ENCODE results near the gene PGLYRP4.

PGLYRP4 gene

DNA sequence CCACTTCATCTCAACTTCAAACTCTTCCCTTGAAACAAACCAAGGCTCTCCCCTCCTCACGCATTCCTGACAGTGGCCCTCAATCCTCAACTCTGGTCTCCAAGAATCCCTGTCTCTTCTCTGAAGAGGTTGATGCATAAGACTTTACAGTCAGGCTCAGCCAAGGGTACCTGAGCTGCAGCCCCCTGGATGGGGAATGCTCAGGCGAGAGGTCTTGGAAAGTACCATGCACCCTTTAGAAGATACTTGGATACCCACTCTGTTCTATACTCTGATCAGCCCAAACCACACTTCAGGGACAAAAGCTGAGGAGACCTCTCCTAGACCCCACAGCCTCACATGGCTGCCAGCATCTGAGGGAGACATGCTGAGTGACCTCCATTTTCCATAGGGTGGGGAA, 35.4 kb downstream of the PGLYRP4 start:
- no peaks in the 10 kb centered on the region for H3K36me3 ChIP-seq
- peaks cover 76% of the 10 kb centered on the region for H3K27me3 ChIP-seq (ENCODE audit: insufficient read depth, low read depth, severe bottlenecking)
- H3K27ac ChIP-seq = no peak overlapping the region
- DNase-seq = no peak
- TF ChIP-seq, protein P1, sequence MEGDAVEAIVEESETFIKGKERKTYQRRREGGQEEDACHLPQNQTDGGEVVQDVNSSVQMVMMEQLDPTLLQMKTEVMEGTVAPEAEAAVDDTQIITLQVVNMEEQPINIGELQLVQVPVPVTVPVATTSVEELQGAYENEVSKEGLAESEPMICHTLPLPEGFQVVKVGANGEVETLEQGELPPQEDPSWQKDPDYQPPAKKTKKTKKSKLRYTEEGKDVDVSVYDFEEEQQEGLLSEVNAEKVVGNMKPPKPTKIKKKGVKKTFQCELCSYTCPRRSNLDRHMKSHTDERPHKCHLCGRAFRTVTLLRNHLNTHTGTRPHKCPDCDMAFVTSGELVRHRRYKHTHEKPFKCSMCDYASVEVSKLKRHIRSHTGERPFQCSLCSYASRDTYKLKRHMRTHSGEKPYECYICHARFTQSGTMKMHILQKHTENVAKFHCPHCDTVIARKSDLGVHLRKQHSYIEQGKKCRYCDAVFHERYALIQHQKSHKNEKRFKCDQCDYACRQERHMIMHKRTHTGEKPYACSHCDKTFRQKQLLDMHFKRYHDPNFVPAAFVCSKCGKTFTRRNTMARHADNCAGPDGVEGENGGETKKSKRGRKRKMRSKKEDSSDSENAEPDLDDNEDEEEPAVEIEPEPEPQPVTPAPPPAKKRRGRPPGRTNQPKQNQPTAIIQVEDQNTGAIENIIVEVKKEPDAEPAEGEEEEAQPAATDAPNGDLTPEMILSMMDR (IDR thresholded peaks at IDR 0.05; ENCODE audit: low read depth, low read length) = no peak
- no peak overlapping the region for H3K4me3 ChIP-seq (ENCODE audit: low read depth, low read length)
- peaks cover 14% of the 10 kb centered on the region for H3K9me3 ChIP-seq (ENCODE audit: severe bottlenecking)

DNA sequence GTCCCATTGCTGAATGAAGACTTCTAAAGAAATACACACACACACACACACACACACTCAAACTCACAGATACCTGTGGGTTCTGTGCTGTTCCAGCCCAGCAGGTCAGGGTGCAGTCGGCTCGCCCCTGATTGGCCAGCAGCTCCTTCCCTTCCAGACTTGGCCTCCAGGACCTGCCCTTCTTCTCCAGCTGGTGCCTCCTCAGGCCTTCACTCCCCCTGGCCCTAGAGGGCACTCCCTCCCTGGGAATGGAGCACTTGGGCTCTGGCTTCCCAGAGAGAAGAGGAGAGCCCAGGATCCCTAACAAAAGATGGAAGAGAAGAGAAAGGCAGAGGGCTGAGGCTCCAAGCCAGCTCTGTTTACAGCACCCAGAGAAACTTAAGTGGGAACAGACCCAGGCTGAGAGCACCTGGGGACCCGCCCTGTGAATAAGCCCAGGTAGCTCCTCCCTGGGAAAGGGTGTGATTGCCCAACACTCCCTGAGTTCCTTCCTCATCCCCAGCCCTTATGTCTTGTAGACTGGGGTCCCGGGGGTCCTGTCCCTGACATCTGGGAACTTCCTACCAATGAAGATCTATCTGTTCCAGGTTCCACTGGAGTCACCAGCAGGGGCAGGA, 36.0 kb downstream of the PGLYRP4 start, which contains the start of gene PGLYRP3:
Gene PGLYRP3, minus strand, starts transcription at position 383 of the 617 bp plus-strand sequence. CDS start 2,287 bp downstream, outside the sequence.
- no peak for DNase-seq
- Histone ChIP-seq H3K4me3 (ENCODE audit: low read depth, low read length) (no peak within 1 kb of the TSS), H3K9me3 (ENCODE audit: severe bottlenecking) (peaks cover 11% of the 10 kb centered on the region), H3K27me3 (ENCODE audit: insufficient read depth, low read depth, severe bottlenecking) (peaks cover 76% of the 10 kb centered on the region), H3K27ac (no peak within 1 kb of the TSS), H3K36me3 (no peaks in the 10 kb centered on the region)
- TF ChIP-seq, protein P1 (IDR thresholded peaks at IDR 0.05; ENCODE audit: low read depth, low read length) = peak; percentile 31; the same call in 1 of the 2 replicates

DNA sequence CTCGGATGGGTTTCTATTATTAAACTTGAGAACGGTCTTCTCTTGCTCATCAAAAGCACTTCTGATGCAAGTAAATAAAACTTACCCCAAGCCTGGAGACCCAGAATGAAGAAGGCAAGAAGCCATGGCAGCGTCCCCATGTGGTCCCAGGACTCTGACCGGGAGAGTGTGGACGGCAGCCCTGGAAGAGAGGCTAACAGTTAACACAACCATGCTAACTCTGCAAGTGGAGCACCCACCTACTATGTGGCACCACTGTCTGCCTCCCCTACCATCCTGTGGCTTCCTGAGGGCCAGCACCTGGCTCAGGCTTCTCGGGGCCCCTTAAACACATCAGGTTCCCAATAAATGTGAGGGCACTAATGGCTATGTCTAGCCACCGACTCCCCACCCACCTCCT, 38.1 kb downstream of the PGLYRP4 start:
- Histone ChIP-seq H3K36me3 (no peaks in the 10 kb centered on the region), H3K4me3 (ENCODE audit: low read depth, low read length) (no peak overlapping the region), H3K9me3 (ENCODE audit: severe bottlenecking) (peaks cover 7% of the 10 kb centered on the region), H3K27me3 (ENCODE audit: insufficient read depth, low read depth, severe bottlenecking) (peaks cover 81% of the 10 kb centered on the region), H3K27ac (no peak overlapping the region)
- TF ChIP-seq, protein P1 (IDR thresholded peaks at IDR 0.05; ENCODE audit: low read depth, low read length) = no peak
- no peak for DNase-seq

GRCh38 chr1:153309441-153309840, 39.2 kb downstream of the PGLYRP4 start:
- H3K27ac ChIP-seq = no peak overlapping the region
- H3K36me3 ChIP-seq = no peaks in the 10 kb centered on the region
- H3K4me3 ChIP-seq (ENCODE audit: low read depth, low read length) = no peak overlapping the region
- peaks cover 91% of the 10 kb centered on the region for H3K27me3 ChIP-seq (ENCODE audit: insufficient read depth, low read depth, severe bottlenecking)
- TF ChIP-seq, protein P1 (IDR thresholded peaks at IDR 0.05; ENCODE audit: low read depth, low read length) = no peak
- DNase-seq = no peak
- peaks cover 5% of the 10 kb centered on the region for H3K9me3 ChIP-seq (ENCODE audit: severe bottlenecking)

- H3K27ac ChIP-seq = no peak overlapping the region
- no peak for DNase-seq
- H3K27me3 ChIP-seq (ENCODE audit: insufficient read depth, low read depth, severe bottlenecking) = peaks cover 97% of the 10 kb centered on the region
- H3K4me3 ChIP-seq (ENCODE audit: low read depth, low read length) = no peak overlapping the region
- TF ChIP-seq, protein P1 (IDR thresholded peaks at IDR 0.05; ENCODE audit: low read depth, low read length) = no peak
- no peaks in the 10 kb centered on the region for H3K36me3 ChIP-seq
- peaks cover 3% of the 10 kb centered on the region for H3K9me3 ChIP-seq (ENCODE audit: severe bottlenecking)
These were observed 40.1 kb downstream of the PGLYRP4 start for GRCh38 chr1:153308540-153308939.

DNA sequence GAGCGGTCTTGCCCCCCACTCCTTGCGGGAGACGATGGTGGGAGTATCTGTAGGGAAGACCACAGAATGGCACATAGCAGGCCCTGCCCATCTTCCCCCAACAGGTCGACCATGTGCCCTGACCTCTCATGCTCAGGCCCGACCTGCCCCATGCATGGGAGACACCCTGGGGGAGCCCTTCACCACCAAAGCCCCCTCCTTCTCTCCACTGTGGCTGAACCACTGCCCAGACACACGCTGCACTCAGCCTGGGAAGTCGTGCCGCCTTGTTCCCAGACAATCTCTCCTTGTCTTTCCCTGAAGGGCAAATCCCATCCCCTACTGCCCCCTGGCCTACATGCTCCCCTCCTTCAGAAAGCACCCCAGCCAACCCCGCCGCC, 41.4 kb downstream of the PGLYRP4 start:
- TF ChIP-seq, protein P1 (IDR thresholded peaks at IDR 0.05; ENCODE audit: low read depth, low read length) = no peak
- Histone ChIP-seq H3K27ac (no peak overlapping the region), H3K27me3 (ENCODE audit: insufficient read depth, low read depth, severe bottlenecking) (peaks cover 96% of the 10 kb centered on the region), H3K4me3 (ENCODE audit: low read depth, low read length) (no peak overlapping the region), H3K9me3 (ENCODE audit: severe bottlenecking) (peaks cover 3% of the 10 kb centered on the region), H3K36me3 (no peaks in the 10 kb centered on the region)
- no peak for DNase-seq

All from WERI-Rb-1 (cell line).